GM18526 (cell line): ENCODE data around the gene VNN1.

Source experiments
- POLR2A ChIP-seq: IDR thresholded peaks from 3 replicates; pipeline ENCODE4 v1.6.1; 2011; ENCODE audit not compliant: insufficient read length; ENCODE audit errors: extremely low read depth

Gene VNN1

GRCh38 chr6:132713352-132714134, at the start of gene VNN1:
Gene VNN1, minus strand, starts transcription at chr6:132714055. Its CDS starts 20 bp downstream, at chr6:132714035.
- TF ChIP-seq POLR2A, result no peak

GRCh38 chr6:132763269-132763668, 49.4 kb upstream of the VNN1 start:
- TF ChIP-seq POLR2A, result no peak

- no peak for TF ChIP-seq POLR2A
These were observed 46.4 kb upstream of the VNN1 start for GRCh38 chr6:132760256-132760655.

GRCh38 chr6:132758689-132759088, 44.8 kb upstream of the VNN1 start:
- no peak for TF ChIP-seq POLR2A

GRCh38 chr6:132752255-132752654, 38.4 kb upstream of the VNN1 start:
- TF ChIP-seq POLR2A, result no peak

- no peak for TF ChIP-seq POLR2A
These were observed 38.0 kb upstream of the VNN1 start for GRCh38 chr6:132751828-132752227.

- TF ChIP-seq POLR2A, result no peak
These were observed 37.5 kb upstream of the VNN1 start for GRCh38 chr6:132751306-132751705.

GRCh38 chr6:132750455-132751248, 36.8 kb upstream of the VNN1 start:
- no peak for TF ChIP-seq POLR2A

GRCh38 chr6:132749111-132749510, 35.3 kb upstream of the VNN1 start:
- no peak for TF ChIP-seq POLR2A

GRCh38 chr6:132748446-132748845, 34.6 kb upstream of the VNN1 start:
- no peak for TF ChIP-seq POLR2A

- no peak for TF ChIP-seq POLR2A
These were observed 32.2 kb upstream of the VNN1 start for GRCh38 chr6:132746048-132746447.

GRCh38 chr6:132742495-132742894, 28.6 kb upstream of the VNN1 start:
- no peak for TF ChIP-seq POLR2A

- TF ChIP-seq POLR2A, result no peak
These were observed 27.4 kb upstream of the VNN1 start for GRCh38 chr6:132741281-132741680.

- TF ChIP-seq POLR2A, result no peak
These were observed 22.4 kb upstream of the VNN1 start for GRCh38 chr6:132736239-132736638.

GRCh38 chr6:132734694-132735236, 20.9 kb upstream of the VNN1 start:
- TF ChIP-seq POLR2A, result no peak

GRCh38 chr6:132733814-132734213, 20.0 kb upstream of the VNN1 start:
- no peak for TF ChIP-seq POLR2A
